Choroid plexus epithelial cell (primary cell): ENCODE data around the gene MAEA.
A peak's percentile ranks its signal among the peaks of the same experiment; 100 is the strongest.

Experiments used
- DNase-seq: peaks from one replicate; pipeline ENCODE4 v3.0.0-alpha.2; 2010; ENCODE audit warnings: low read depth
- H3K4me3 ChIP-seq: 2 replicates; pipeline ENCODE4 v1.5.1; 2011; ENCODE audit warnings: low read depth, mild to moderate bottlenecking, control low read depth, low read length, moderate library complexity
- TF ChIP-seq, protein P1 (sequence below): conservative IDR thresholded peaks from 2 replicates; pipeline ENCODE4 v1.5.1; 2011; ENCODE audit warnings: low read depth, mild to moderate bottlenecking, control low read depth, inconsistent platforms, low read length, moderate library complexity

MAEA gene

GRCh38 chr4:1250921-1251772 is 38.5 kb upstream of the MAEA start:
- TF ChIP-seq, protein P1, sequence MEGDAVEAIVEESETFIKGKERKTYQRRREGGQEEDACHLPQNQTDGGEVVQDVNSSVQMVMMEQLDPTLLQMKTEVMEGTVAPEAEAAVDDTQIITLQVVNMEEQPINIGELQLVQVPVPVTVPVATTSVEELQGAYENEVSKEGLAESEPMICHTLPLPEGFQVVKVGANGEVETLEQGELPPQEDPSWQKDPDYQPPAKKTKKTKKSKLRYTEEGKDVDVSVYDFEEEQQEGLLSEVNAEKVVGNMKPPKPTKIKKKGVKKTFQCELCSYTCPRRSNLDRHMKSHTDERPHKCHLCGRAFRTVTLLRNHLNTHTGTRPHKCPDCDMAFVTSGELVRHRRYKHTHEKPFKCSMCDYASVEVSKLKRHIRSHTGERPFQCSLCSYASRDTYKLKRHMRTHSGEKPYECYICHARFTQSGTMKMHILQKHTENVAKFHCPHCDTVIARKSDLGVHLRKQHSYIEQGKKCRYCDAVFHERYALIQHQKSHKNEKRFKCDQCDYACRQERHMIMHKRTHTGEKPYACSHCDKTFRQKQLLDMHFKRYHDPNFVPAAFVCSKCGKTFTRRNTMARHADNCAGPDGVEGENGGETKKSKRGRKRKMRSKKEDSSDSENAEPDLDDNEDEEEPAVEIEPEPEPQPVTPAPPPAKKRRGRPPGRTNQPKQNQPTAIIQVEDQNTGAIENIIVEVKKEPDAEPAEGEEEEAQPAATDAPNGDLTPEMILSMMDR, result no peak
- DNase-seq, result no peak
- H3K4me3 ChIP-seq, result no peak overlapping the region

DNA sequence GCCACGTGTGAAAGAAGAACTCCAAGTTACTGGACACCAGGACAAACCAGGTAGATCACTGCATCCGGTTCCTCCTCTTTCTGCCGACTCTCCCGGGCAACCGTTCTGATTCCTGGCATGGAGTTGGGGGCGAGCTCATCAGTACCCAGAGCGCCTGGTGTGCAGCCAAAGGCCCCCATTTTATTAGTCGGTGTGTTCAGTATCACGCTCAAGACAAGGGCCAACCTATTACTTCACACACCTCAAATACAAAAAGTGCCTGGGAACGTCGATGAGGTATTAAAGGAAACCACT is 38.0 kb upstream of the MAEA start:
- no peak for DNase-seq
- no peak overlapping the region for H3K4me3 ChIP-seq
- TF ChIP-seq, protein P1, result no peak

DNA sequence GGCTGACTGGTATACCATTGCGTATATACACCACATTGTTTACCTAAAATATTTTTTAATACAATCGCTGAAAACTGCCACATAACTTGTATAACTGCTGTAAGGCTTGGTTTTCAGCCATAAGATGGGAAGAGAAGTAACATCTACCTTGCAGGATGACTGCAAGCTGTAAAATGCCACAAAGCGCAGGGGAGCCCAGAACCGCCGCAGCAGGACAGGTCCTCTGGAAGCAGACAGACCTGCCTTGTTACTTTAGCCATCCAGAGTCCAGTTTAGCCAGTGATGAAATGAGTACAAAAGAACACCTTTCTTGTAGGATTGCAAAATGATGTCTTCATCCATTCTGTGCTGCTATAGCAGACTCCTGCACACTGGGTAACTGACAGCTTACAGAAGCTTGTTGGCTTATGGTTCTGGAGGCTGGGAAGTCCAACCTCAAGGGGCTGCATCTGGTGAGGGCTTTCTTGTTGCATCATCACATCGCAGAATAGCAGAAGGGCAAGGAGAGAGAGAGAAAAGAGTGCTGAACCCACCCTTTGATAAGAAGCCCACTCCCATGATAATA is 36.7 kb upstream of the MAEA start:
- TF ChIP-seq, protein P1, result no peak
- no peak overlapping the region for H3K4me3 ChIP-seq
- DNase-seq, result no peak

- DNase-seq, result no peak
- TF ChIP-seq, protein P1, result no peak
- no peak overlapping the region for H3K4me3 ChIP-seq
Observed at GRCh38 chr4:1253831-1254230, 35.9 kb upstream of the MAEA start.

- no peak overlapping the region for H3K4me3 ChIP-seq
- TF ChIP-seq, protein P1, result no peak
- no peak for DNase-seq
Observed at GRCh38 chr4:1255151-1255550, 34.5 kb upstream of the MAEA start.

- TF ChIP-seq, protein P1, result no peak
- DNase-seq, result no peak
Observed at GRCh38 chr4:1255699-1256098, 34.0 kb upstream of the MAEA start.

DNA sequence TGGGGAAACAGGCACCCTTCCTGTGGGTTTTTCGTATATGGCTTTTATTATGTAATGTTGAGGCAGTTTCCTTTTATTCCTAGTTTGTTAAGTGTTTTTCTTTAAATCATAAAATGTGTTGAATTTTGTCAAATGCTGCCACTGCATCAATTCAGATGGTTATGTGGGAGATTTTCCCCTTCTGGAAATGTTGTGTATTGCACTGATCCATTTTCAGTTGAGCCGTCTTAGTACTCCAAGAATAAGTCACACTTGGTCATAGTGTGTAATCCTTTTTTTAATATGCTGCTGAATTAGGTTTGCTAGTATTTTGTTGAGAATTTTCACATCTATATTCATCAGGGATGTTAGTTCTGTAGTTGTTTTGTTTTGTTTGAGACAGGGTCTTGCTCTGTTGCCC is 31.2 kb upstream of the MAEA start:
- H3K4me3 ChIP-seq, result no peak overlapping the region
- no peak for DNase-seq
- TF ChIP-seq, protein P1, result peak; percentile 21

More at GRCh38 chr4:1255699-1256098, 34.0 kb upstream of the MAEA start:
- no peak overlapping the region for H3K4me3 ChIP-seq
